ENCODE measurements around the gene CEP78.
A peak's percentile ranks its signal among the peaks of the same experiment; 100 is the strongest.

CEP78 gene

DNA sequence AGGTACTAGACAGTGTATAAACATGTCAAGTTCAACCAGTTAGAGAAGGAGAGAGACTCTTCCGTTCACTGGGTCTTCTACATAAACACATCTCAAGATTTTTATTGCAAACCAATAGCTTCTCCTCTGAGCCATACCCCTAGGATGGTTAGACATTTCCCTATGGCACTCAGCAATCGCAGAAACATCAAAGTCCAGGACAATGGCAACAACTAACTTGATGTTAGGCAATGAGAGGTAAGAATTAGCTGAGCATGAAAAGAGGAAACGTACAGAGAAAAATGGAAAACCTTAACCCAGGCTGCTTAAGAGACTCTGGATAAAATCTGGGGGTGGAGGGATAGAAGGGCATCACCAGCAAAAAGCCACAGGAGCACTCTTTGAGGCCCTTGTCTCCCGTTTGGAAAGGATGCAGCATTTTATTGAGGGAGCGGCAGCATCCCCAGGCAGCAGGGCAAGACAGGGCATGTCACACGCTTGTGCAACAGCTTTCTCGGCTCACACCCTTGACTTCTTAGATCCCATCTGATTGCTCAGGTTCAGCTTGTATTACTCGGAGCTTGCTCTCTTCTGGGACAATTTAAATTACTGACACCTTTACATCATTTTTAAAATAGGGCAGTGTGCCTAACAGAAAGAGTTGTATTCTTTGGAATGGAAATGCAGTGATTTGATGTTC is 52.5 kb downstream of the CEP78 start:
- DNase-seq: peak; percentile 74

DNA sequence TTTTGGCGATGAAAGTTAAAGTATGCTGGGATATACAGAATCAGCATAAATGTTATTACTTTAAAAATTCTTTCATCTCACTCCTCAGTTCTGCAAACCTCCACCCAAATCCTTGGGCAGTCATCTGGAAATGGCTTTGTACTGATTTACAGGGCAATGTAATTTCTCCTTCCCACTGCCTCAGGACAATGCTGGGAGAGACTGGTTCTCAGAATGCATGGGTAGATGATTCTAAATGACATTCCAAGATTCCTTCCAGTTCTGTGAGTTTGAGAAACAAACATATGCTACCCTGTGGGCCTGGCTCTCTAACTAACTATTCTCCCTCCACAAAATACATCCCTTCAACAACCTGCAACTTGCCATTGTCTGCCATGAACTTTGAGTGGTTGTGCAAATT is 53.6 kb downstream of the CEP78 start:
- no peak for DNase-seq

DNA sequence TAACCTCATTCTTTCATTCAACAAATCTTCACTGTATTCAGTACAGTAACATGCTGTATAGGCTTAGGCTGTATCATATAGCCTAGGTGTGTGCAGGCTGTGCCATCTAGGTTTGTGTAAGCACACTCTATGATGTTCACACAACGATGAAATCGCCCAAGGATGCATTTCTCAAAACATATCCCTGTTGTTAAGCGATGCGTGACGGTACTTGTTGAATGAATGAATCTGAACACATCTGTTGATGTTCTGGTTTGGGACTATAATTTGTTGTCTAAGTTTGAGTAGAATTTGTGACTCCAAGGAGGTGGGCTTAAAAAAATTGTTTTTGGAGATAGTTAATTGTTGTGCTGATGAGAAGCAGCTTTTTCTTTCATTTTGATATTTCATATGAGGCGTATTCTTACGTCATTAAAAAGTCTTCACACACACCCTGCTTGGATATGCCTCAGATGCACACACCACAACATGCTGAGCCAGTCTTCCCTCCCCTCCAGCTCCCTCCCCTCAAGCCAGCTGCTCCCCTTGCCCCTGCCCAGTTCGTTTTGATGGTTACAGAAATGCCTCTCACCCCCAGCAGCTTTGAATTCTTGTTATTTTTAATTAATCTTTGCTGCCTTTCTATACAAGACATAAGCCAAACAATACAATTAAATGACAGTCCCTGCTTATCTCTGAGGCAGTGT is 55.5 kb downstream of the CEP78 start:
- DNase-seq: peak; percentile 21

DNA sequence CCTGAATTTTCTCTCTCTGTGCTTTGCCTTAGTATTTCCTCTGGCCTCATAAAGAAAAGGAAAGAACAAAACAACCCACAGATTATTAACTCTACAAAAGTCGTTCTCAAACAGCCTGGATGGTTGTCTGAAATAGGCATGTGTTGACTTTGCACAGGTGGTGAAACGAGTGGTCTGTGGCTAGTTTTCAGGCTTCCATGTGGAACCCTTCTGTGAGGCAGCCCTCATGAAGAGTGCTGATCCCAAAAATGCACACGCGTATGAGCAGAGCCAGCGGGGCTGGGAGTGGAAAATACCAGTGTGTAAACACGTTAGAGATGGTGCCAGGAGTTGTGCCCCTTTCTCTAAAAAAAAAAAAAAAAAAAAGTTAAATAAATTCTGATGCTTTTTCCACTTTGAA is 56.2 kb downstream of the CEP78 start:
- DNase-seq: no peak

DNA sequence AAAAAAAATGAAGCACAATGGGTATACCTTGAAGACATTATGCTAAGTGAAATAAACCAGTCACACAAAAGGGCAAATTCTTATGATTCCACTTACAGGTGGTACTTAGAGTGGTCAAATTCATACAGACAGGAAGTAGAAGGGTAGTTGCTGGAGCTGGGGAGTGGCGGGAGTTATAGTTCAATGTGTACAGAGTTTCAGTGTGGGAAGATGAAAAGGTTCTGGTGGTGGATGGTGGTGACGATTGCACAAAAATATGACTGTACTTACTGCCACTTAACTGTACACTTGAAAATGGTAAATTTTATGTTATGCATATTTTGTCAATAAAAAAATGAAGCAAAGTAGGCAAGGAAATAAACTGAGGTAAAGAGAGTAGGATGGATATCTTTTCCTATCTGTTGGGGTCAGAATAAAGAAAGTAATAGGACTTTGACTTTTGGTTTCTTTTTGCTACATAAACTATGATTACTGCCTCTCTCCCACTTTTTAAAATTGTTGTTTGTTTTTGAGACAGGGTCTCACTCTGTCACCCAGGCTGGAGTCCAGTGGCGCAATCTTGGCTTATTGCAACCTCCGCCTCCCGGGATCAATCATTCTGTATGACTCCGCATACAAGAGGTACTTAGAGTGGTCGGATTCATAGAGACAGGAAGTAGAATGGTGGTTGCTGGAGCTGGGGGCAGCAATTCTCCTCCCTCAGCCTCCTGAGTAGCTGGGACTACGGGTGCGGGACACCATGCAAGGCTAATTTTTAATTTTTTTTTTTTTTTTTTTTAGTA is 57.0 kb downstream of the CEP78 start:
- DNase-seq: no peak

DNA sequence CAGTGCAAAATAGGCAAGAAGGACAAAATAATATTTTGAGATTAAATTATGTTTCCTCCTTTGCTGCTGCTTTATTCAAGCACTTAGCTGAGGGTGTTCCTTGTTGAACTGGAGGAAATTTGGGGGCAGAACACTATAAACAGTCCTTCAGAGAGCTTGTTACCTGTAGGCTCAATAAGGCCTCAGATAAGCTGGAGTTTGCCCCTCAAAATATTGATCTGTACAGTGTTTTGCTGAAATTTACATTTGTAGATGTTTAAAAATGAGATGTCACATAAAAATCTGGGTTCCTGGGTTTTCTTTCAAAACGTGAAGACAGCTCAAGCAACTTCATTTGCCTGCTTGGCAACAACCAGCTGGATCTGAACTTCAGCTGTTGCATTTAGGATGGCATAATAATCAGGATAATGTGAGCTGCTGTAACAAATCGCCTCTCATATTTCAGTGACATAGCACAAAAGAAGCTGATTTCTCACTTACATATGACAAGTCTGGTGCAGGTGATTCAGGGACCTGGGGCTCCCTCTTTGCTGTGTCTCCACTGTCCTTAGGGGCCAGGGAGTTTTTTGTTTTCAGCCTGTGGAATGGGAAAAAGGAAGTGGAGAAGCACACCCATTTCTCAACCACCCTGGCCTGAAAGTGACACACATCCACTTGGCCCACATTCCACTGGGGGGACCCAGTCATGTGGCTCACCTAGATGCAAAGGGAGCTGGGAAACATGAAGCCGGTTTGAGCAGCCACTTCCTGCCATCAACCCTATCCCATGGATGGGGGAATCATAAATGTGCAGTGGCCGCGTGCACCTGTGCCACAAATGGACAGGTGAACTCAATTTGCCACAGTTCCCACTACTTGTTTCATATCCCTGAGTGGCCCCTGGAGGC is 58.7 kb downstream of the CEP78 start:
- DNase-seq: no peak

DNA sequence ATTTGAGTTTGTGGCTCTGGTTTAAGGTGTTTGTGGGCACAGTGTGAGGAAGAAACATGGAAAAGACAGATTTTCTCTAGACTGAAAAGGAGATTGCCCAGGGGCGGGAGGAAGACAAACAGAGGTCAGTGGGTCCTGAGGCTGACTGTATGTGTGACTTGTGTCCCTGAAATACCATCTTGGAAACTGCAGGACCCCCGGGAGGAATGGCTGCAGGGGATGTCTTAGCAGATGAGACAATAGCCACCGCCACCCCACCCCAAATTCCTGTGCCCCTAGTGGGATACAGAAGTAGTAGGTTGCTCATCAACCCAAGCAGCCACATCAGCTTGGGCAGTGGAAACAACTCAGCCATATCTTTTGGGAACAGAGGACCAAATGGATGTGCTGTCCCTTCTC is 59.3 kb downstream of the CEP78 start:
- no peak for DNase-seq

DNA sequence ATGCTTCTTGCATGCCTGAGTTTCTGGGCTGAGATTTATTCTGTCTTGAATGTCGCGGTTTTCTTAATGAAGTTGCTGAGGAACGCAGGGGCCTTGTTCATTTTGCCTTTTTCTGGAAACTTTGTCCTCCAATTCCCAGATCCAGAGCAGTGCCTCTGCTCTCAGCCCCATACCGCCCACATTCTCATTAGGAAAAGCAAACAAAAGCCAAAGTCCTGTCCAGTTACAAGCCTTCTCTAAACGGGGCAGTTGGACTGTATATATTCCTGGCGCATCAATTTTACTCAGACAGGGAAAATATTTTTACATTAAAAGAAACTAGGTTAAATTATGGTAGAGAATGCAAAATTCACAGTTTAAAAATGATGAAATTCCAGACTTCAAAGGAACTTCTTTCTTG is 59.9 kb downstream of the CEP78 start:
- no peak for DNase-seq

DNA sequence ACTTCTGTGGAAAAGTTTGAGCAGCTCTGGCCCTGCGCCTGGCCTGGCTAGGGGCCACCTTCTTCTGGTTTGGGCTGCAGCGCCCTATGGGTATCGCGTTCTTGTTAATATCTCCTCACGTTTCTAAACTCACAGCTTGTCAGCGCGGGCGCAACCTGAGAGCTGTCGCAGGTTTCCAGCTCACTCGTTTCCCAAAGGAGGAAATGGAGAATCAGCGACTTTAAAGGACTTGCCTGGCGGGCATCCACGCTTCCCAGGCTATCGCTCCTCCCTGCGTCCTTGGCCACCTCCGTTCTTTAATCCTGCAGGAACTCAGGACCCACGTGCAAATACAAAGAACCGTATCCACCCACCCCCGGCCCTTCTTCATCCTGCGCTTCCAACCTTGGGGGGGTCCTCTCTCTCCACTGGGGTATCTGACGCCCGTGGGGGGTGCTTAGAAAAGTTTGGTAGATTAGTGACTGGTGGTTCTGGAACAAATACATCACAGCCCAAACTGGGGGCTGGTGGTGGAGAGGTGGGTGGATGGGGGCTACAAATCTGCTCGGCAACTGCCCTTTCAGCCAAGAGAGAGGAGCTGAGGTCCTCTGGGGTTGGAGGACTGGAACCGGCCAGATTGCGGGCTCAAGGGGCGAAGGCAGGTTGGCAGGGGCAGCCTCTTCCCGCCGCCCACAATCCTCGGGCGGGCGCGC is 60.5 kb downstream of the CEP78 start:
- DNase-seq: peak; percentile 60

DNA sequence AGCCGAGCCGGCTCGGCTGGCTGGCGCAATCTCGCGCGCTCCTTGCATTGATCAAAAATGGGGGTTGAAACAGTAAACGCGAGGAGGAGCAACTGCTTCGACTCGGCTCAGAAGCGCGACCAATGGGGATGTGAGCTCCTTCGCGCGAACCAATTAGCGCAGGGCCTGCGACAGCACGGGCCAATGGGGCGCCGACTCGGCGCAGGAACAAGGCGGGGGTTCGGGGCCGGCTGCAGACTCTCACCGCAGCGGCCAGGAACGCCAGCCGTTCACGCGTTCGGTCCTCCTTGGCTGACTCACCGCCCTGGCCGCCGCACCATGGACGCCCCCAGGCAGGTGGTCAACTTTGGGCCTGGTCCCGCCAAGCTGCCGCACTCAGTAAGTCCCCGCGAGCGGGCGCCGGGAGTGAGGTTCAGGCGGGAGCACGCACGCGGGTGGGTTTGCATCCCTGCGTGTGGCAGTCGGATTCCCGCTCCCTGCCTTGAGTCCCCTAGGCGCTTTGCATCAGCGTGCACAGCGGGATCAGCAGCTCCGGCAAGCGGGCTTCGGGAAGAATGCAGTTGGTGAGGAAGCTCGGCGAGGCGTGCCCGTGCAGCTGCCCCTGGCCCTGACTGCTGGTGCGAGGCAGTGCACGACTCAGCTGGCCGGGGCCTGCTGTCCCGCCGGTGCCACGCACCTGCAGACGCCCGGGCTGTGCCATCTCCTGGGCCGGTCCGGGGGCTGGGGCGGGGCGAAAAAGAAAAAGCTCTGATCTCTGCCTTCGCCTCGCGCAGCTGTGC is 61.2 kb downstream of the CEP78 start, which contains the start of gene PSAT1:
TSS of gene PSAT1 (plus strand) at position 233 of the 779 bp plus-strand sequence. CDS start at position 319, 86 bp downstream.
- peak; percentile 95 for DNase-seq

DNA sequence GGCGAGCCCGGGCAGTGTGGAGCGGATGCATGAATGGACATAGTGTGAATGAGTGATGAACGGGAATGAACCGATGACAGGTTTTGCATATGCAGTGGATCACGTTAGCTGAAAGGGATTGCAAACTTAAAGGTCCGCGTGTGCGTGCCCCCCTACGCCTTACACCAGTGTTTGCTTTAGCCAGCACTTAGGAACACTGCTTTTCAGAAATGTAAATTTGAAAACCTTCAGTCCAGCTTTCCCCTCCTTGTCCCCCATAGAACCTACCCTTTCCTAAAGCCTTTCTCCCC is 61.7 kb downstream of the CEP78 start:
- no peak for DNase-seq

DNA sequence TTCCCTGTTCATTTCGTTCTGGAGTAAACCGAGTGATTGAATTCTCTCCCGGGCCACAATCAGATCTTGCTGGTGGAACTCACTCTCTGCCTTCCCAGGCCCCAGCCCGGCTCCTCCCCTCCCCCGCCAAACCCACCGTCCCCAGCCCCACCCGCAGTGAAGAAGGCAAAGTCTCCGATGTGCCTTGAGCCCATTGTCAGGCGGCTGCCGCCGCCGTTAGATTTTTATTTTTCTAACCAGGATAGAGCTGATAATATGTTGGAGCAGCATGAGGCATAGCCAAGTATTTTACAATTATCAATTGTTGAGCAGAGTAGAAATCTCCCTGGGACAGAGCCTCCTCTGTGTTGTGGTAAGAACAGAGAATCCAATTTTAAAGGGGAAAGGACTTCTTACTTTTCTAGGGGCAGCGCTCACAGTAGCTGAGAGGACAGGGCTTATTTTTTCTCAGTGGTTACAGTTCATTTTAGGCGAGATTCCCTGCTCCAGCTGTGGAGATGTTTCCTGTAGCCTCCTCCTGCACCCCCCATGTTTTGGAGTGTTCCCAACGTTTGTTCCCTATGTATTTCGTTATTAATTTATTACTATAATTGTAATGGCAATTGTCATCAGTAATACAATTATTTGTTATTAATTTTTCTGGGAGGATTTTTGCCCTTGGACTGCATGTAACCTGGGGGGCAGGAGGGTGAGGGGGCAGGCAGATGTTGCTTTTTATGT is 62.3 kb downstream of the CEP78 start:
- no peak for DNase-seq

DNA sequence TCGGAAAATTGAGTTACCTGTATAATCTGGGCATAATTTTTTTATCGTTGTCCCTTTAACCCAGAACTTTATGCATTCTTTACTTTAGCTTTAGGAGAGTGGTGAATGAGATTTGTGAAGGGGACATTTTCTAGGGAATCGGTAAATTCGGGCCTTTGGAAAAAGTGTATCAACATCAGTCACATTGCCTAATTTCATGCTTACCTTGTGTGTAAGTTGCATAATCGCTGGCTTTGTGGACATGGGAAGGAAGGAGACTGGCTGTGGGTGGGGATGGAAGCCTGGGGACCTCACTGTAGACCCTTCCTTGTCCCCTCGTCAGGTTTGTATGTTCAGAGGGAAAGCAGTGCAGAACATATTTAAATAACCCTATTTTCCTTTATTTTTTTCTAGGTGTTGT is 64.3 kb downstream of the CEP78 start:
- DNase-seq: no peak

DNA sequence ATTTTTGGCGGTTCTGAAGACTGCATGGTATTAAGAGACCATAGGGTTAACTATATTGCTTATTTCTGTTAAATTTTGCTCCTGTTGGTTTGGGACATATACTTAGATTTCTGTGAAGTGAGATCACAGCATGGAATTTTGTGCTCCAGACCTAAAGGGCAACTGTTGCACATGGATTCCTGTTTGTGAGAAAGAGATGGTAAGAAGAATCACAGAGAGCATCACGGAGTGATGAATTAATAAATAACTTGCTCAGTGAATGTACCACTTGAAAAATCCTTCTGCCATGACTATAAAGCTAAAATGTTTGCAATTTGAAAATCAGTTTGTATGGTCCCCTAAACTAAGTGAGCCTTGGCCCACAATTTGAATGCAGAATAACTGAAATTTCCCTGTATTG is 65.6 kb downstream of the CEP78 start:
- no peak for DNase-seq

DNA sequence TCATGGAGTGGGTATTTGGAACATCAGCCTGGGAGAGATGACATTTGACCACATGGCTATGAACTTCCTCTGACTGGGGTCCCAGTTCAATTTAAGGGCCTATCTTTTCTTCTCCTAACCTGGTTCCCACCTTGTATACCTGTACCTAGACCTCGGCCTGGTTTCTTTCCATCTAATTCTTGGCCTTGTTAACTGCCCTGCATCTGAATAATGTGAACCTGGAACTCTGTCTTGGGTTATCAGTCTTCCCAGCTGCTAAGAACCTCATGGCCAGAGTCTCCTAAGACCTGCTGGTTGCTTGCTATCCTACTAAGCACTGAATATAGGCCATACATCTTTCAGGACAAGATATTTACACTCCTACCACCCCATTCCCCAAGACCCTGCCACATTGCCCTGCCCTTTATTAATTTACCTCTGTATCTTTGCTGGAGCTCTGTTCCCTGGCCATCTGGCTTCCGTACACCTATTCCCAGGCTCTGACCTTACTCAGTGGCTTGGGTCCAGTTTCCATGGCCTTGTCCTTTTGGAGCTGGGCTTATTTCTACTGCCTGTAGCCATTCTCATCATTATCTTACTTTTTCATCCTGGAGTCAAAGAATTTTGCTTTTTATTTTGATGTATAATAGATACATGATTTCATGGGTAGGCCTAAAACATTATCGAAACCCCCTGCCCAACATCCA is 67.6 kb downstream of the CEP78 start:
- no peak for DNase-seq

DNA sequence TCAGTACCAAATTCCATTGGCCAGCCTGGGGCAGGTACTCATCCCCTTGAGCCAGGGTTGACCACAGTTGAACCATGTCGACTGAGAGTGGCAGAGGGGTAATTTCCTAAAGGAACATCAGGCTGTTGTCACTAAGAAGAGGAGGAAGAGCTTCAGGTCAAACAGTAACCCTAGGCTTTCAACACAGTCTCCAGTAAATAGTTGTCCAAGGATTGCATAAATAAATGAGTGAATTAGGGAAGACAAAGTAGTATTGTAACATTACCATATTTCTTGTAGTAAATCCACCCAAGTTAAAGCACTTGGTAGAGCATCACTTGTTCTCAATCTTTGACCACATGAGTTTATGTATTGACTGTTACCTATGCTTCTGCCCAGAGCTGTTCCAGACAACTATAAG is 68.5 kb downstream of the CEP78 start:
- DNase-seq: no peak

DNA sequence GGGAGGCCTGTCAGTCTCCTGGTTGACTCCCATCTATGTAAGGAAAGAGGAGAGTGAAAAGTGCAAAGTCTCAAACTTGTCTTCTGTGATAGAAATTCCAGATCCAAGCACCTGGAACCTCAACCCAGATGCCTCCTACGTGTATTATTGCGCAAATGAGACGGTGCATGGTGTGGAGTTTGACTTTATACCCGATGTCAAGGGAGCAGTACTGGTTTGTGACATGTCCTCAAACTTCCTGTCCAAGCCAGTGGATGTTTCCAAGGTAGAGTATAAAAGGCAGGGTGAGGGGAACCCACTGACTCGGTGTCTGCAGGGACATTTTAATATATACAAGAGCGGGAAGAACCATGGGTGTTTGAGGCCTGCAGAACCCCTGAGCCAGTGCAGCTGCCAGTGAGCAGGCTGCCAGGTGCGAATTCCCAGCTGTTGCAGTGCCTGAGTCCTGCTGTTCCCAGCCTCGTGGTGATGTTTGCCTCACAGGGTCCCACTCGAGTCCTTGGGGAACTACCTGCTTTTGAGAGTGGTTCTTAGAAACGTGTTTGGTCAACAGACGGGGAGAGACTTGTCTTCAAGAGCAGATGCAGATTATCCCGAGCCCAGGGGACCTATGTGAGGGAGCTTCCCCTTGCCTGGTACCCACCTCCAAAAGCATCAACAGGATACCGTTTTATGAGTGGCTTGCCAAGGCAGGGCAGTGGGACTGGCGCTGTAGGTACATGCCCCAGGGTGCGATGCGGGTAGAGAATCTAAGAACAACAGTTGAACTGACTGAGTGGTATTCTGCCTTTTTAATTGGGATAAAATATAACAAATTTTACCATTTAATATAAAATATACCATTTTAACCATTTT is 70.6 kb downstream of the CEP78 start:
- no peak for DNase-seq

DNA sequence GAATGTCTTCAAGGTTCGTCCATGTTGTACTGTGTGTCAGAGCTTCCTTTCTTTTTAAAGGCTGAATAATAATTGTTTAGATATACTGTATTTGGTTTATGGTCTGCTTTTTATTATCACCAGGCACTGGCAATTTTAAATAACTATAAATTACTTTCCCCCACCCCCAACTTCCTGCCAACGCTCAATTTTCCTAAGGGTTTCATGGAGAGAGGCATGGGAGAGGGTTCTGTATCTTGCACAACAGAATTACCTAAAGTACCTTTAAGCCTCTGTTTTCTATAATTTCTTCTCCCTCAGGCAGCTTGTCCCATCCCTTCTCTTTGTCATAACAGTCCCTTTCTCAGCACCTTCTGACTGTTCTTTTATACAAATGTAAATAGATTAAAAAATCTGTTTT is 71.5 kb downstream of the CEP78 start:
- no peak for DNase-seq

DNA sequence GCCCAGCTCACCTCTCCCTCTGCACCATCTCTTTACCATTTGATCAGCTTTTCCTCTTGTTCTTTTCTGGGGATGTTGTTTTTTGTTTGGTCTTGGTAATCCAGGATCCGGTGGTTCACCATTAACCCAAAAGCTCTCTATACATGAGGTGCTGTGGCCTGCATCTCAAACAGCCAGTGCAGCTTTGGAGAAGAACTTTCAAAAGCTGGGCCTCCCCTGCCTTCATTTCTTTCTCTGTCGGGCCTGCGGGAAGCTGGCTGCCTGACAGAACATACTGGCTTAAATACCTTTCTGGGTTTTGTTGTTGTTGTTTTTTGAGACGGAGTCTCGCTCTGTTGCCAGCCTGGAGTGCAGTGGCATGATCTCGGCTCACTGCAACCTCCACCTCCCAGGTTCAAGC is 73.2 kb downstream of the CEP78 start:
- no peak for DNase-seq

All from NCI-H2171 (cell line).